OCI-LY1 (cell line): Measurements from ENCODE around the gene ZFPM1.

Source experiments
- H2AFZ ChIP-seq: fragments of 200-600 bp; sonication (generic), shearing (Covaris generic); 2 replicates; pipeline ENCODE4 v1.6.0; 2014; ENCODE audit warnings: antibody characterized with exemption, mild to moderate bottlenecking, low read length
- H3F3A ChIP-seq: fragments of 200-600 bp; sonication (generic), shearing (Covaris generic); 2 replicates; pipeline ENCODE4 v1.6.0; 2014; ENCODE audit warnings: mild to moderate bottlenecking, antibody characterized with exemption, low read length, moderate library complexity; ENCODE audit not compliant: insufficient read depth
- H3K27ac ChIP-seq: fragments of 200-600 bp; sonication (generic); 2 replicates; pipeline ENCODE4 v1.5.1; 2014; ENCODE audit warnings: low read length, mixed run types, mild to moderate bottlenecking, low read depth; ENCODE audit not compliant: poor library complexity, severe bottlenecking
- H3K27me3 ChIP-seq: fragments of 200-600 bp; sonication (generic); 2 replicates; pipeline ENCODE4 v1.6.0; 2014; ENCODE audit warnings: antibody characterized with exemption, mild to moderate bottlenecking, low read length, moderate library complexity; ENCODE audit not compliant: insufficient read depth
- H3K36me3 ChIP-seq: fragments of 200-600 bp; sonication (generic); 2 replicates; pipeline ENCODE4 v1.6.1; 2014; ENCODE audit warnings: mild to moderate bottlenecking, antibody characterized with exemption, low read length, moderate library complexity, mixed read lengths; ENCODE audit not compliant: insufficient read depth
- H3K4me1 ChIP-seq: fragments of 200-600 bp; sonication (generic); 2 replicates; pipeline ENCODE4 v1.5.1; 2014; ENCODE audit warnings: mild to moderate bottlenecking, low read length, moderate library complexity; ENCODE audit not compliant: insufficient read depth, severe bottlenecking
- H3K4me2 ChIP-seq: fragments of 200-600 bp; sonication (generic), shearing (Covaris generic); 2 replicates; pipeline ENCODE4 v1.6.1; 2014; ENCODE audit warnings: low read length
- H3K4me3 ChIP-seq: fragments of 200-600 bp; sonication (generic); 2 replicates; pipeline ENCODE4 v1.5.1; 2014; ENCODE audit warnings: low read length, low read depth, mild to moderate bottlenecking, mixed read lengths; ENCODE audit not compliant: poor library complexity, severe bottlenecking
- H3K79me2 ChIP-seq: fragments of 200-600 bp; shearing (Covaris generic); 2 replicates; pipeline ENCODE4 v1.6.1; 2016; ENCODE audit warnings: mixed run types, low read length, mixed read lengths; ENCODE audit not compliant: insufficient read depth
- H3K9ac ChIP-seq: fragments of 200-600 bp; sonication (generic), shearing (Covaris generic); 2 replicates; pipeline ENCODE4 v1.6.1; 2014; ENCODE audit warnings: mild to moderate bottlenecking, low read length, mixed read lengths
- H3K9me2 ChIP-seq: fragments of 200-600 bp; sonication (generic), shearing (Covaris generic); 2 replicates; pipeline ENCODE4 v1.6.1; 2014; ENCODE audit warnings: low read depth, mild to moderate bottlenecking, low read length, mixed read lengths
- H3K9me3 ChIP-seq: fragments of 200-600 bp; shearing (Covaris generic); 2 replicates; pipeline ENCODE4 v1.6.1; 2014; ENCODE audit warnings: low read length, mixed read lengths
- H4K20me1 ChIP-seq: fragments of 200-600 bp; sonication (generic), shearing (Covaris generic); 2 replicates; pipeline ENCODE4 v1.6.0; 2016; ENCODE audit warnings: mild to moderate bottlenecking, low read length; ENCODE audit not compliant: insufficient read depth
- EZH2 ChIP-seq: fragments of 200-600 bp; sonication (generic), shearing (Covaris generic); IDR thresholded peaks from 2 replicates; pipeline ENCODE4 v1.8.0; 2017; ENCODE audit warnings: borderline replicate concordance, mixed run types, mild to moderate bottlenecking, antibody characterized with exemption, low read length, moderate library complexity, mixed read lengths
- TF ChIP-seq, protein P1 (sequence below): fragments of 200-600 bp; sonication (generic), shearing (Covaris generic); IDR thresholded peaks from 2 replicates; pipeline ENCODE4 v1.5.1; 2017; ENCODE audit warnings: mild to moderate bottlenecking, antibody characterized with exemption, low read length, moderate library complexity, mixed read lengths

Gene ZFPM1

GRCh38 chr16:88464447-88465318, 11.6 kb downstream of the ZFPM1 start:
- 0 out of 2 replicates have a peak, but pooled peaks cover 9% of the 10 kb centered on the region for H3K27me3 ChIP-seq
- H3K9me2 ChIP-seq, result no peaks in the 10 kb centered on the region
- H4K20me1 ChIP-seq, result no peaks in the 10 kb centered on the region
- no peak overlapping the region for H3K4me3 ChIP-seq
- H3K36me3 ChIP-seq, result no peaks in the 10 kb centered on the region
- no peak overlapping the region for H2AFZ ChIP-seq
- no peaks in the 10 kb centered on the region for H3K9me3 ChIP-seq
- no peak overlapping the region for H3K9ac ChIP-seq
- H3K27ac ChIP-seq, result no peak overlapping the region
- TF ChIP-seq, protein P1, sequence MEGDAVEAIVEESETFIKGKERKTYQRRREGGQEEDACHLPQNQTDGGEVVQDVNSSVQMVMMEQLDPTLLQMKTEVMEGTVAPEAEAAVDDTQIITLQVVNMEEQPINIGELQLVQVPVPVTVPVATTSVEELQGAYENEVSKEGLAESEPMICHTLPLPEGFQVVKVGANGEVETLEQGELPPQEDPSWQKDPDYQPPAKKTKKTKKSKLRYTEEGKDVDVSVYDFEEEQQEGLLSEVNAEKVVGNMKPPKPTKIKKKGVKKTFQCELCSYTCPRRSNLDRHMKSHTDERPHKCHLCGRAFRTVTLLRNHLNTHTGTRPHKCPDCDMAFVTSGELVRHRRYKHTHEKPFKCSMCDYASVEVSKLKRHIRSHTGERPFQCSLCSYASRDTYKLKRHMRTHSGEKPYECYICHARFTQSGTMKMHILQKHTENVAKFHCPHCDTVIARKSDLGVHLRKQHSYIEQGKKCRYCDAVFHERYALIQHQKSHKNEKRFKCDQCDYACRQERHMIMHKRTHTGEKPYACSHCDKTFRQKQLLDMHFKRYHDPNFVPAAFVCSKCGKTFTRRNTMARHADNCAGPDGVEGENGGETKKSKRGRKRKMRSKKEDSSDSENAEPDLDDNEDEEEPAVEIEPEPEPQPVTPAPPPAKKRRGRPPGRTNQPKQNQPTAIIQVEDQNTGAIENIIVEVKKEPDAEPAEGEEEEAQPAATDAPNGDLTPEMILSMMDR, result no peak
- no peak for TF ChIP-seq EZH2
- H3K4me2 ChIP-seq, result no peak overlapping the region
- no peaks in the 10 kb centered on the region for H3K4me1 ChIP-seq
- H3K79me2 ChIP-seq, result no peaks in the 10 kb centered on the region
- no peaks in the 10 kb centered on the region for H3F3A ChIP-seq

DNA sequence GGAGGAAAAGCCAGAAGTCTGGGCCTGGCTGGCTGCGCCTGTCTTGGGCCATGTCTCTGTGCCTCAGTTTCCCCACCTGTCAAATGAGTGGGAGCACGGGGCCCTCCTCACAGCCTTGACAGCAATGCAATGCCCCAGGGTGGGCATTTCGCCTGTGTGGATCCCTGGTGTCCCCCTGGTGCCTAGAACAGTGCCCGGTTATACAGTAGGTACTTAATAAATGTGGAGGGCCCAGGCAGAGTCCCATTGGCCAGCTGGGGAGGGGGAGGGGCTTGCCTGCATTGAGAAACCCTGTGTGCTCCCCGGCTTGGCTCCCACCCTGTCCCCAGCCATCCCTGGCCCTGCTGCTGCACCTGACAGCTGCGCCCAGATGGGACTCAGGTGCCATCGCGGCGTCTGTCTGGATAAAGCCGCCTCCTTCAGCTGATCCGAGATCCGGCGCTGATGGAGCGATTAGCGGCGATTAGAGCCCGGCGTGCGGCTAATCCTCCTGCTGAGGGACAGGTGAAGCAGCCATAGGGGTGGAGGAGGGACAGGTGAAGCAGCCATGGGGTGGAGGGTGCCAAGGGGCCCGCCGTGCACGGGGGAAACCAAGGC, 12.4 kb downstream of the ZFPM1 start:
- TF ChIP-seq EZH2, result no peak
- TF ChIP-seq, protein P1, result no peak
- Histone ChIP-seq H4K20me1 (no peaks in the 10 kb centered on the region), H3K9me2 (no peaks in the 10 kb centered on the region), H3K27ac (no peak overlapping the region), H3F3A (no peaks in the 10 kb centered on the region), H3K79me2 (no peaks in the 10 kb centered on the region), H3K9ac (no peak overlapping the region), H2AFZ (no peak overlapping the region), H3K4me3 (no peak overlapping the region), H3K36me3 (no peaks in the 10 kb centered on the region), H3K9me3 (no peaks in the 10 kb centered on the region), H3K4me1 (no peaks in the 10 kb centered on the region), H3K27me3 (0 out of 2 replicates have a peak, but pooled peaks cover 4% of the 10 kb centered on the region), H3K4me2 (no peak overlapping the region)

DNA sequence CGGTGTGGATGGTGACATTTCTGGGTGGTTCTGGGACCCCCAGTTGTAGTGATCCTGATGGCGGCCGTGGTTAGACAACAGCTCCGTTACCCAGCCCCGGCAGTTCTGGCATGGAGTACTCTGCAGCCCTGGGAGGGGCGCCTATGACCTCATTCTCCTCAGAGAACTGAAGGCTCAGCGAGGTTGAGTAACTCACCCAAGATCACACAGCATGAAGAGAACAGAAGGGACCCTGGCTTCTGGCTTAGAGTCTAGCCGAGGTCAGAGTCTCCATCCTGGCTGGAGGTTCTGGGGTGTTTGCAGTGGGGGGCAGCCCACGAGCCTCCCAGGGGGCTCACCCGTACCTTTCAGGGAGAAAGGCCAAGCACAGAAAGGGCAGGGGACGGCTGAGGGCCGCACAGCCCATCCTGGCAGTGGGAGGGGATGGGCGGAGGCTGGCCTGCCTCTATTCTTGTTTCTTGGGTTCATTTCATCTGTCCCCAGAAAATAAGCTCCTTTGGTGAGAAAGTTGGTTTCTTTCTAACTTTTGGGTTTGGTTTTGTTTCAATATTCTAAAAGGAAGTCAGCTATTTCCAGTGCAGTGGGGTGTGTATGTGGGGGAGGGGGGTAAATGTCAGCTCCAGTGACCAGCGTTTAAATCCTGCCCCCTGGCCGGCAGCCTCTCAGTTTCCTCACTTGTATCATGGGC, 13.2 kb downstream of the ZFPM1 start:
- Histone ChIP-seq H3K4me2 (no peak overlapping the region), H3K27me3 (0 out of 2 replicates have a peak, but pooled peaks cover 4% of the 10 kb centered on the region), H3K4me3 (no peak overlapping the region), H3K9me2 (no peaks in the 10 kb centered on the region), H2AFZ (no peak overlapping the region), H3K9me3 (no peaks in the 10 kb centered on the region), H3F3A (no peaks in the 10 kb centered on the region), H3K36me3 (no peaks in the 10 kb centered on the region), H3K9ac (no peak overlapping the region), H3K27ac (no peak overlapping the region), H4K20me1 (no peaks in the 10 kb centered on the region), H3K4me1 (no peaks in the 10 kb centered on the region), H3K79me2 (no peaks in the 10 kb centered on the region)
- no peak for TF ChIP-seq EZH2
- TF ChIP-seq, protein P1, result no peak
